ENCODE results near the gene CDCA8. TPM values are rescaled to one million over a fixed set of nuclear protein-coding genes. Genes with fewer than 3 reads are reported as not detected.

The CDCA8 gene
- polyA plus RNA-seq, 4 donors: 4.0 to 23.5 (median 7.6) TPM

DNA sequence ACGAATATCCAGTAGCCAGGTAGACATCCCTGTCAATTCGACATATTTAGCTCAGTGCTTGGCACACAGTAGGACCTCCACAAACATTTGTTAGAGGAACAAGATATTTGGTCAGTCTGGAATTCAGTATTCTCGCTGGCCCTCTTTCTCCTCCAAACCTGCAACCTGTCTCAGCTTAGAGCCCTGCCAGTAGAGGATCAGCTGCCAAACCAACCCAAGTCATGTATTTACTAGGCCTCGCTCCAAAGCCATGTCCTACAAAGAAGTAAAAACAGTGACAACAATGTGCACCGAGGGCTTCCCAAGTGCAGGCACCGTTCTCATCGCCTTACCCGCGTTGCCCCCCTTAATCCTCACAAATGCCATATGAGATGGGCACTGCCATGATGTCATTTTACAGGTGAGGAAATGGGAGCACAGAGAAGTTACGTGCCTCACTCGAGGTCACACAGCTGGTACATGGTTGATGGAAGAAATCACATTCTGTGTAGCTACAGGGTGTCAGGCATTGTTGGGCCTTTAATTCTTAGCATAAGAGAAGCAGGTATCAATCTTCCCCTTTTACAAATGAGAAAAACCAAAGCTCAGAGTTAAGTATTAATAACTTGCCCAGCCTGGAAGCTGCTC, 26.0 kb upstream of the CDCA8 start:
- H3K27ac ChIP-seq (ENCODE audit: low read depth in 1 of 3, low read length in 2 of 3): no peak overlapping the region
- no peak for DNase-seq
- peaks cover 0 to 13% (median under 1%) of the 10 kb centered on the region in 3 donors for H3K27me3 ChIP-seq (ENCODE audit: control insufficient read depth in 3 of 3, insufficient read depth in 3 of 3, low read length in 3 of 3)
- WGBS, 3 donors: 80 to 86% (median 84%) methylated on average over 11 of the region's 11 CpGs
- H3K9me3 ChIP-seq (ENCODE audit: control insufficient read depth in 2 of 2, insufficient read depth in 1 of 2, low read depth in 1 of 2, low read length in 1 of 2): no peaks in the 10 kb centered on the region
- H3K4me3 ChIP-seq (ENCODE audit: low read depth in 1 of 3, low read length in 3 of 3): no peak overlapping the region
- no peaks in the 10 kb centered on the region for H3K4me1 ChIP-seq (ENCODE audit: control insufficient read depth in 3 of 3, insufficient read depth in 2 of 3, low read depth in 1 of 3, low read length in 2 of 3)
- H3K36me3 ChIP-seq (ENCODE audit: control insufficient read depth in 3 of 3, insufficient read depth in 2 of 3, low read depth in 1 of 3, low read length in 3 of 3): no peaks in the 10 kb centered on the region
- FAIRE-seq: no peak

DNA sequence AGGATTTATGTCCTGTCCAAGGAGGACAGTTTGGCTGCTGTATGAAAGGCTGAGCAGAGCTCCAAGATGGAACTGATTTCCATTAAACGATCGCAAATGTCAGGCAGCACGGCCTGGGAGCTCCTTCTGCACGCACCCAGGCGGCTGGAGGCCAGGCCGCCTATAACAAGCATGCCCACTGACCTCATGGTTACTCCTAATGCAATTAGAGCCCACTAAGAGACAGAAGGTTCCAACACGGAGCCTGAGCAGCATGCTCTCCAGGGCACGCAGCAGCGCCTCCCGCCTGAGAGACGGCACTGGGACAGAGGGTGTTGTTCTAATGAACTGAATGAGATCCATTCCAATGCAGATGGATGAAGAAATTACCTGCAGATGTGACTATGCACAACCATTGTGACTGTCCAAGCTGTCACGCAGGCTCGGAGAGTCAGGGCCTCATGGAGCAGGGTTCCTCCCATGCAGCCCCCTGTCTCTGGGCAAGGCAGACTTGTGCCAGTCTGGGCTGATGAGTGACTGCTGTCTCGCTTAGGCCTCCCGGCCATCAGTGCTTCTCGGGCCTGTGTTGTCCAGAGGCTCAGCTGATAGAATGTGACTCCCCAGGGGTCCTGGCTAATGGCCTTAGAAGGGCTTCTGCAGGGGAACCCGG, 25.2 kb upstream of the CDCA8 start:
- H3K27ac ChIP-seq (ENCODE audit: low read depth in 1 of 3, low read length in 2 of 3): no peak overlapping the region
- no peaks in the 10 kb centered on the region for H3K9me3 ChIP-seq (ENCODE audit: control insufficient read depth in 2 of 2, insufficient read depth in 1 of 2, low read depth in 1 of 2, low read length in 1 of 2)
- no peak for FAIRE-seq
- WGBS, 3 donors: 69 to 75% (median 72%) methylated on average over 17 of the region's 17 CpGs
- H3K4me3 ChIP-seq (ENCODE audit: low read depth in 1 of 3, low read length in 3 of 3): no peak overlapping the region
- H3K27me3 ChIP-seq (ENCODE audit: control insufficient read depth in 3 of 3, insufficient read depth in 3 of 3, low read length in 3 of 3): peaks cover 0 to 13% (median 2%) of the 10 kb centered on the region in 3 donors
- H3K36me3 ChIP-seq (ENCODE audit: control insufficient read depth in 3 of 3, insufficient read depth in 2 of 3, low read depth in 1 of 3, low read length in 3 of 3): no peaks in the 10 kb centered on the region
- no peak for DNase-seq
- no peaks in the 10 kb centered on the region for H3K4me1 ChIP-seq (ENCODE audit: control insufficient read depth in 3 of 3, insufficient read depth in 2 of 3, low read depth in 1 of 3, low read length in 2 of 3)

GRCh38 chr1:37670133-37670532, 22.2 kb upstream of the CDCA8 start:
- no peaks in the 10 kb centered on the region for H3K9me3 ChIP-seq (ENCODE audit: control insufficient read depth in 2 of 2, insufficient read depth in 1 of 2, low read depth in 1 of 2, low read length in 1 of 2)
- H3K27me3 ChIP-seq (ENCODE audit: control insufficient read depth in 3 of 3, insufficient read depth in 3 of 3, low read length in 3 of 3): peaks cover 0 to 19% (median 5%) of the 10 kb centered on the region in 3 donors
- WGBS, 3 donors: 61 to 79% (median 76%) methylated on average over 2 of the region's 2 CpGs

DNA sequence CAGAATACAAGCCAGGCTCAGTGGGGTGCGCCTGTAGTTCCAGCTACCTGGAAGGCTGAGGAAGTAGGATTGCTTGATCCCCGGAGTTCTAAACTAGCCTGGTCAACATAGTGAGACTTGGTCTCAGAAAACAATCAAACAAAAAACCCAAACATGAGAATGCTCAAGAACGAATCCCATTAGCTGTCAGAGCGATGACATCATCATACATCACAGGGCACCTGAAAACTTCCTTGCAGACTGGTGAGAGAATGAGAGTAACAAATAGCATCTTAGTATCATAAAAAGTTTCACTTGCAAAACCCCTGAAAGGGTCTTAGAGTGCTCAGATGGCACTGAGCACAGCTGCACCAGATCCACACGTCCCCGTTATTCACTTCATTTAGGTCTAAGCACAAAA, 21.1 kb upstream of the CDCA8 start:
- FAIRE-seq: no peak

More at GRCh38 chr1:37670133-37670532, 22.2 kb upstream of the CDCA8 start:
- no peaks in the 10 kb centered on the region for H3K4me1 ChIP-seq (ENCODE audit: control insufficient read depth in 3 of 3, insufficient read depth in 2 of 3, low read depth in 1 of 3, low read length in 2 of 3)
- no peak overlapping the region for H3K4me3 ChIP-seq (ENCODE audit: low read depth in 1 of 3, low read length in 3 of 3)
- H3K27ac ChIP-seq (ENCODE audit: low read depth in 1 of 3, low read length in 2 of 3): no peak overlapping the region
- FAIRE-seq (no peak), DNase-seq (no peak)
- no peaks in the 10 kb centered on the region for H3K36me3 ChIP-seq (ENCODE audit: control insufficient read depth in 3 of 3, insufficient read depth in 2 of 3, low read depth in 1 of 3, low read length in 3 of 3)

GRCh38 chr1:37672136-37672870, 20.0 kb upstream of the CDCA8 start:
- no peaks in the 10 kb centered on the region for H3K9me3 ChIP-seq (ENCODE audit: control insufficient read depth in 2 of 2, insufficient read depth in 1 of 2, low read depth in 1 of 2, low read length in 1 of 2)
- no peak overlapping the region for H3K27ac ChIP-seq (ENCODE audit: low read depth in 1 of 3, low read length in 2 of 3)
- no peak overlapping the region for H3K4me3 ChIP-seq (ENCODE audit: low read depth in 1 of 3, low read length in 3 of 3)
- DNase-seq (no peak), FAIRE-seq (no peak)
- peaks cover 0 to 24% (median 5%) of the 10 kb centered on the region in 3 donors for H3K27me3 ChIP-seq (ENCODE audit: control insufficient read depth in 3 of 3, insufficient read depth in 3 of 3, low read length in 3 of 3)
- 68 to 77% (median 76%) methylated on average over 9 of the region's 9 CpGs for WGBS, 3 donors
- H3K4me1 ChIP-seq (ENCODE audit: control insufficient read depth in 3 of 3, insufficient read depth in 2 of 3, low read depth in 1 of 3, low read length in 2 of 3): no peaks in the 10 kb centered on the region
- no peaks in the 10 kb centered on the region for H3K36me3 ChIP-seq (ENCODE audit: control insufficient read depth in 3 of 3, insufficient read depth in 2 of 3, low read depth in 1 of 3, low read length in 3 of 3)

More for the DNA sequence above, 21.1 kb upstream of the CDCA8 start:
- no peaks in the 10 kb centered on the region for H3K36me3 ChIP-seq (ENCODE audit: control insufficient read depth in 3 of 3, insufficient read depth in 2 of 3, low read depth in 1 of 3, low read length in 3 of 3)
- WGBS, 3 donors: 69 to 77% (median 74%) methylated on average over 6 of the region's 6 CpGs
- DNase-seq: no peak
- H3K4me3 ChIP-seq (ENCODE audit: low read depth in 1 of 3, low read length in 3 of 3): no peak overlapping the region
- H3K4me1 ChIP-seq (ENCODE audit: control insufficient read depth in 3 of 3, insufficient read depth in 2 of 3, low read depth in 1 of 3, low read length in 2 of 3): no peaks in the 10 kb centered on the region
- peaks cover 0 to 21% (median 5%) of the 10 kb centered on the region in 3 donors for H3K27me3 ChIP-seq (ENCODE audit: control insufficient read depth in 3 of 3, insufficient read depth in 3 of 3, low read length in 3 of 3)
- no peaks in the 10 kb centered on the region for H3K9me3 ChIP-seq (ENCODE audit: control insufficient read depth in 2 of 2, insufficient read depth in 1 of 2, low read depth in 1 of 2, low read length in 1 of 2)
- no peak overlapping the region for H3K27ac ChIP-seq (ENCODE audit: low read depth in 1 of 3, low read length in 2 of 3)

- H3K4me1 ChIP-seq (ENCODE audit: control insufficient read depth in 3 of 3, insufficient read depth in 2 of 3, low read depth in 1 of 3, low read length in 2 of 3): no peaks in the 10 kb centered on the region
- DNase-seq: peak in 1 of 2 donors; percentile 12
- H3K27me3 ChIP-seq (ENCODE audit: control insufficient read depth in 3 of 3, insufficient read depth in 3 of 3, low read length in 3 of 3): peaks cover 0 to 17% (median 5%) of the 10 kb centered on the region in 3 donors
- no peak overlapping the region for H3K27ac ChIP-seq (ENCODE audit: low read depth in 1 of 3, low read length in 2 of 3)
- no peaks in the 10 kb centered on the region for H3K36me3 ChIP-seq (ENCODE audit: control insufficient read depth in 3 of 3, insufficient read depth in 2 of 3, low read depth in 1 of 3, low read length in 3 of 3)
- H3K9me3 ChIP-seq (ENCODE audit: control insufficient read depth in 2 of 2, insufficient read depth in 1 of 2, low read depth in 1 of 2, low read length in 1 of 2): no peaks in the 10 kb centered on the region
- 18 to 49% (median 31%) methylated on average over 10 of the region's 10 CpGs for WGBS, 3 donors
- H3K4me3 ChIP-seq (ENCODE audit: low read depth in 1 of 3, low read length in 3 of 3): no peak overlapping the region
- no peak for FAIRE-seq
Measured at GRCh38 chr1:37673920-37674319, 18.4 kb upstream of the CDCA8 start.

GRCh38 chr1:37676281-37677142, 15.8 kb upstream of the CDCA8 start:
- H3K27ac ChIP-seq (ENCODE audit: low read depth in 1 of 3, low read length in 2 of 3): peak overlapping the region in 1 of 3 donors; percentile 10

DNA sequence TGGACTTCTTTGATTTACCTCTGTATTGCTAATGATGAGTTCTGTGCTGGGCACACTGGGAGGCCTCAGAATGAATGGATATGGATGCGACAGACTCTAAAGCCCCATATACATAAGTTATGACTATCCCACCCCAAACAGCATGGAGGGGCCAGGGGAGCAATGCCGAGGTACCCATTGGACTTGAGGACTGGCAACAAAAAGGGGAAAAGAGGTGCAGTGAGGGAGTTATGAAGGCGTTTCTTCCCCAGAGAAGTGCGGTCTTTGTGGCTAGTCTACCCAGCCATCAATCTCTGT, 15.2 kb upstream of the CDCA8 start:
- Histone ChIP-seq H3K36me3 (ENCODE audit: control insufficient read depth in 3 of 3, insufficient read depth in 2 of 3, low read depth in 1 of 3, low read length in 3 of 3) (peaks cover 0 to 4% (median 0%) of the 10 kb centered on the region in 3 donors), H3K27ac (ENCODE audit: low read depth in 1 of 3, low read length in 2 of 3) (no peak overlapping the region), H3K4me3 (ENCODE audit: low read depth in 1 of 3, low read length in 3 of 3) (no peak overlapping the region), H3K4me1 (ENCODE audit: control insufficient read depth in 3 of 3, insufficient read depth in 2 of 3, low read depth in 1 of 3, low read length in 2 of 3) (no peaks in the 10 kb centered on the region), H3K9me3 (ENCODE audit: control insufficient read depth in 2 of 2, insufficient read depth in 1 of 2, low read depth in 1 of 2, low read length in 1 of 2) (no peaks in the 10 kb centered on the region), H3K27me3 (ENCODE audit: control insufficient read depth in 3 of 3, insufficient read depth in 3 of 3, low read length in 3 of 3) (peaks cover 0 to 15% (median 2%) of the 10 kb centered on the region in 3 donors)
- 61 to 74% (median 67%) methylated on average over 4 of the region's 4 CpGs for WGBS, 3 donors
- FAIRE-seq (no peak), DNase-seq (no peak)

More at GRCh38 chr1:37676281-37677142, 15.8 kb upstream of the CDCA8 start:
- WGBS, 3 donors: 40 to 53% (median 49%) methylated on average over 14 of the region's 14 CpGs
- H3K4me1 ChIP-seq (ENCODE audit: control insufficient read depth in 3 of 3, insufficient read depth in 2 of 3, low read depth in 1 of 3, low read length in 2 of 3): no peaks in the 10 kb centered on the region
- FAIRE-seq (no peak), DNase-seq (no peak)
- no peak overlapping the region for H3K4me3 ChIP-seq (ENCODE audit: low read depth in 1 of 3, low read length in 3 of 3)
- no peaks in the 10 kb centered on the region for H3K9me3 ChIP-seq (ENCODE audit: control insufficient read depth in 2 of 2, insufficient read depth in 1 of 2, low read depth in 1 of 2, low read length in 1 of 2)
- peaks cover 0 to 4% (median 0%) of the 10 kb centered on the region in 3 donors for H3K36me3 ChIP-seq (ENCODE audit: control insufficient read depth in 3 of 3, insufficient read depth in 2 of 3, low read depth in 1 of 3, low read length in 3 of 3)
- peaks cover 0 to 15% (median 3%) of the 10 kb centered on the region in 3 donors for H3K27me3 ChIP-seq (ENCODE audit: control insufficient read depth in 3 of 3, insufficient read depth in 3 of 3, low read length in 3 of 3)

Data from small intestine (tissue), 7 donors.